ENCODE measurements around the gene SFXN1. TPM values are rescaled to one million over a fixed set of nuclear protein-coding genes. Genes with fewer than 3 reads are reported as not detected.

SFXN1 gene
- total and polyA plus RNA-seq, 9 of the 15 experiments (the other 6 are each of a cell fraction or from before 2014, with no cell fraction given): 31.8 to 261 (median 113) TPM

DNA sequence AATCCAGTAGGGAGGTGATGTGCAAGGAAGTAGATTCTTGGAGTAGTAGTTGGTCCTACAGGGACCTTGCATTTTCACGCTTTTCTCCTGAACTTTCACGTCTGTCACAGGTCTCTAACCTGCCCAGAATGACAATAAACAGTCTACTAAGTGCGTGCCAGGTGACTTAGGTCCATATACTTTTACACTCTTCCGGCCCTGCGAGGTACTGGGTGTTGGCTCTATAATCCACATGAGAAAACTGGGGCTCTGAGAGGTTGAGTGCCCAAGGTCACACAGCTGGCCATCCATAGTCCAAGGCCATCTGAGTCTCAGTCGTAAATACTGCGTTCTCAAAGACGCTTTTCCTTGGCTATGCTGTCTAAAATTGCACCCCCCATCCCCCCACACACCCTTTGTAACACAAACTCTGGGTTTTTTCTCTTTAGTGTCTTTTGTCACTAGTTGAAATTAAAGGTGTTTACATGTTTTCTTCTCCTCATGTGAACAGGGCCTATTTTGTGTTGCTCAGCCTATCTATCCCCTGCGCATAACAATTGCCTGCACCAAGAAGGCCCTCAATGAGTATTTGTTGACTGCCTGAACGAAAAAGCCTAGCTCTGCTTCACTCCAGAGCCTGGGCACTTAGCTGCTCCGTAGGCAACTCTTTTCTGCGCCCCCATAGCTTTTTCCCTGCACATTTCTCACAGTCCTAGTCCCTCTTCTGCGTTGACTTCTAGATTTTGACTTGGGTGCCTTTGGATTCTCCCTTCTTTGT is 943 bp downstream of the SFXN1 start (continued):
- no peak for TF ChIP-seq DACH1 (IDR thresholded peaks at IDR 0.05; ENCODE audit: partially characterized antibody)
- TF ChIP-seq, protein P1, sequence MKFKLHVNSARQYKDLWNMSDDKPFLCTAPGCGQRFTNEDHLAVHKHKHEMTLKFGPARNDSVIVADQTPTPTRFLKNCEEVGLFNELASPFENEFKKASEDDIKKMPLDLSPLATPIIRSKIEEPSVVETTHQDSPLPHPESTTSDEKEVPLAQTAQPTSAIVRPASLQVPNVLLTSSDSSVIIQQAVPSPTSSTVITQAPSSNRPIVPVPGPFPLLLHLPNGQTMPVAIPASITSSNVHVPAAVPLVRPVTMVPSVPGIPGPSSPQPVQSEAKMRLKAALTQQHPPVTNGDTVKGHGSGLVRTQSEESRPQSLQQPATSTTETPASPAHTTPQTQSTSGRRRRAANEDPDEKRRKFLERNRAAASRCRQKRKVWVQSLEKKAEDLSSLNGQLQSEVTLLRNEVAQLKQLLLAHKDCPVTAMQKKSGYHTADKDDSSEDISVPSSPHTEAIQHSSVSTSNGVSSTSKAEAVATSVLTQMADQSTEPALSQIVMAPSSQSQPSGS (CRISPR knock-in tag; IDR thresholded peaks at IDR 0.05): no peak
- TF ChIP-seq NRF1 (conservative IDR thresholded peaks at IDR 0.05 in 1 of 2, IDR thresholded peaks at IDR 0.05 in 1 of 2): peak; percentile 25 to 61
- TF ChIP-seq CBX3 (IDR thresholded peaks at IDR 0.05; ENCODE audit: borderline replicate concordance in 1 of 2, low read length in 2 of 2): no peak
- TF ChIP-seq, protein P2, sequence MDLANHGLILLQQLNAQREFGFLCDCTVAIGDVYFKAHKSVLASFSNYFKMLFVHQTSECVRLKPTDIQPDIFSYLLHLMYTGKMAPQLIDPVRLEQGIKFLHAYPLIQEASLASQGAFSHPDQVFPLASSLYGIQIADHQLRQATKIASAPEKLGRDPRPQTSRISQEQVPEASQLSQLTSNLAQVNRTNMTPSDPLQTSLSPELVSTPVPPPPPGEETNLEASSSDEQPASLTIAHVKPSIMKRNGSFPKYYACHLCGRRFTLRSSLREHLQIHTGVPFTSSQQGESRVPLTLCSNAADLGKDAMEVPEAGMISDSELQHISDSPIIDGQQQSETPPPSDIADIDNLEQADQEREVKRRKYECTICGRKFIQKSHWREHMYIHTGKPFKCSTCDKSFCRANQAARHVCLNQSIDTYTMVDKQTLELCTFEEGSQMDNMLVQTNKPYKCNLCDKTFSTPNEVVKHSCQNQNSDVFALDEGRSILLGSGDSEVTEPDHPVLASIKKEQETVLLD (IDR thresholded peaks at IDR 0.05): no peak

DNA sequence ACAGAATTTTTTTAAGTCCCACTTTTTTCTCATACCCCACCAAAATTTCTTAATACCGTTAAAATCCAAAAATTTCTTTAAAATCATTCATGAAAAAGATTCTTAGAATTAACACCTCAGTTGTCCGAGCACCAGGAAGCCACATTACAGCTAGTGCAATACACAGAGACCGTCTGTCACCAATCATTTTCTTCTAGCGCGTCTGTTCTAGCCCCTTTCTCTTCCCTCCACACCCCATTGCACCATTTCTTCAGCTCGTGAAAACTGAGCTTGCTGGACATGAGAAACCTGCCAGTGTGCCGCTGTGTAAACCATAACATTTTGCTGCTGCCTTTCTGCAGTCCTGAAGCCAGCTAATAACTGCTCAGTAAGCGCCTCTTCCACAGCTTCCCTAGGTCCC is 5.0 kb downstream of the SFXN1 start:
- FAIRE-seq: no peak
- intact Hi-C loops (cut with micrococcal nuclease): no loop called here
- 96% methylated on average over 8 of the region's 8 CpGs for WGBS (ENCODE audit: insufficient coverage, low coverage, missing lambda C conversion rate)

More for the DNA sequence above, 5.0 kb downstream of the SFXN1 start:
- DNase-seq (ENCODE audit: extremely low read depth in 1 of 4, low spot score in 3 of 4): no peak
- CTCF ChIA-PET (ENCODE audit: low intra/inter-chr PET ratio): no interaction called here
- Histone ChIP-seq H3K27ac (ENCODE audit: extremely low read depth, low read depth, low read length) (no peak overlapping the region), H3K36me3 (ENCODE audit: control insufficient read depth, insufficient read depth, low read length) (peaks cover 75% of the 10 kb centered on the region), H3K9ac (ENCODE audit: insufficient read depth in 1 of 2, low read depth in 2 of 2, low read length in 2 of 2) (no peak overlapping the region), H3K27me3 (ENCODE audit: control insufficient read depth in 2 of 2, insufficient read depth in 2 of 2, low read length in 2 of 2) (no peaks in the 10 kb centered on the region), H3K4me1 (replicated peaks in 1 of 2; ENCODE audit: control insufficient read depth in 2 of 2, insufficient read depth in 2 of 2, low read length in 2 of 2) (peaks cover 9 to 19% of the 10 kb centered on the region in 2 experiments), H3K9me3 (replicated peaks; ENCODE audit: control insufficient read depth, insufficient read depth, low read depth, low read length) (no peaks in the 10 kb centered on the region), H3K79me2 (ENCODE audit: control insufficient read depth, insufficient read depth, low read length) (peaks cover 98% of the 10 kb centered on the region), H3K9me1 (ENCODE audit: control insufficient read depth, insufficient read depth, low read length) (no peaks in the 10 kb centered on the region), H3K4me3 (no peak overlapping the region), H3K4me2 (ENCODE audit: insufficient read depth, low read length) (no peak overlapping the region), H2AFZ (ENCODE audit: low read depth, low read length) (no peak overlapping the region), H4K20me1 (replicated peaks; ENCODE audit: control insufficient read depth, insufficient read depth, low read length) (peaks cover 50% of the 10 kb centered on the region)
- in situ Hi-C loops (cut with MboI): no loop called here
- no TSS peak for BruUV-seq (replicated peaks)
- POLR2A ChIA-PET: interaction anchor here (1.5 kb wide), 1 partner anchor 17 kb away, joined by 4 read pairs; no protein-coding TSS in a partner anchor
- TF ChIP-seq ZNF583 (CRISPR knock-in tag; IDR thresholded peaks at IDR 0.05) (peak; percentile 80; the same call in 1 of the 2 replicates), SOX6 (IDR thresholded peaks at IDR 0.05) (no peak)
- ATAC-seq: no peak

Measured in K562 (cell line).